22Rv1 (cell line): Measurements from ENCODE around the gene MAD1L1.
"Not testable (repeated sequence)": the region's sequence is repeated elsewhere in the genome, so short reads cannot be mapped to it uniquely, and the experiment has no call there.

Experiments
- H3K27ac ChIP-seq: fragments of 450-650 bp; 2 replicates; pipeline ENCODE4 v1.5.1; 2017
- ZFX ChIP-seq: fragments of 450-650 bp; IDR thresholded peaks from 2 replicates; pipeline ENCODE4 v1.6.1; 2017; ENCODE audit warnings: antibody characterized with exemption, borderline replicate concordance
- TF ChIP-seq, protein P1 (sequence below): fragments of 450-650 bp; IDR thresholded peaks from 2 replicates; pipeline ENCODE4 v1.5.1; 2017; ENCODE audit warnings: mild to moderate bottlenecking

The MAD1L1 gene

DNA sequence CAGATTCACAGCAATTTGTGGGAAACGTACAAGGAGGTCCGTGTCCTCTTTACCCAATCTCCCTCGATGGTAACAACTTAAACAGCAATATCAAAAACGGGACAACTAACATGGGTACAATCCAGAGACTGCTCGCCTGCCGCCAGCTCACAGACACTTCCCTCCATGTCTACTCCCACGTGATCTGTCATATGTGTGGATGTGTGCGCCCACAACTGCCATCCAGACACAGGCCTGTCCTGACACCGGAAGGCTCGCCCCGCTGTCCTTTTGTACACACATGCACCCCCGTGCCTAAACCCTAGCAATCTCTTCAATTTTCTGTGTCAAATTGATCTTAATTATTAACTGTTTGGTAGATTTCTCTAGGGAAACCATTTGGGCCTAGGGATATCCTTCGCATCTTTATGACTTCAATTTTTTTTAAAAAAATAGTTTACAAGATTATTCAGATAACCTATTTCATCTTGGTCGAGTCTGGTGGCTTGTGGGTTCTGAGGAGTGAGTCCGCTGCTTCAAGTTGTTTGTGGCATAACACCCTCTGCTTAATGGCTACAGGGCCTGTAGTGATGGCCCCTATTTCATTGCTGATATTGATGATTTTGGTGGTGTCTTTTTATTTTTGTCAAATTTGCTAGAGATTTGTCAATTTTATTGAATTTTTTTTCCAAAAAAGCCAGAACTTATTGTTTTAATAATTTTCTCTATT, 260.6 kb downstream of the MAD1L1 start:
- H3K27ac ChIP-seq: no peak overlapping the region
- TF ChIP-seq ZFX: no peak
- TF ChIP-seq, protein P1, sequence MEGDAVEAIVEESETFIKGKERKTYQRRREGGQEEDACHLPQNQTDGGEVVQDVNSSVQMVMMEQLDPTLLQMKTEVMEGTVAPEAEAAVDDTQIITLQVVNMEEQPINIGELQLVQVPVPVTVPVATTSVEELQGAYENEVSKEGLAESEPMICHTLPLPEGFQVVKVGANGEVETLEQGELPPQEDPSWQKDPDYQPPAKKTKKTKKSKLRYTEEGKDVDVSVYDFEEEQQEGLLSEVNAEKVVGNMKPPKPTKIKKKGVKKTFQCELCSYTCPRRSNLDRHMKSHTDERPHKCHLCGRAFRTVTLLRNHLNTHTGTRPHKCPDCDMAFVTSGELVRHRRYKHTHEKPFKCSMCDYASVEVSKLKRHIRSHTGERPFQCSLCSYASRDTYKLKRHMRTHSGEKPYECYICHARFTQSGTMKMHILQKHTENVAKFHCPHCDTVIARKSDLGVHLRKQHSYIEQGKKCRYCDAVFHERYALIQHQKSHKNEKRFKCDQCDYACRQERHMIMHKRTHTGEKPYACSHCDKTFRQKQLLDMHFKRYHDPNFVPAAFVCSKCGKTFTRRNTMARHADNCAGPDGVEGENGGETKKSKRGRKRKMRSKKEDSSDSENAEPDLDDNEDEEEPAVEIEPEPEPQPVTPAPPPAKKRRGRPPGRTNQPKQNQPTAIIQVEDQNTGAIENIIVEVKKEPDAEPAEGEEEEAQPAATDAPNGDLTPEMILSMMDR: no peak

DNA sequence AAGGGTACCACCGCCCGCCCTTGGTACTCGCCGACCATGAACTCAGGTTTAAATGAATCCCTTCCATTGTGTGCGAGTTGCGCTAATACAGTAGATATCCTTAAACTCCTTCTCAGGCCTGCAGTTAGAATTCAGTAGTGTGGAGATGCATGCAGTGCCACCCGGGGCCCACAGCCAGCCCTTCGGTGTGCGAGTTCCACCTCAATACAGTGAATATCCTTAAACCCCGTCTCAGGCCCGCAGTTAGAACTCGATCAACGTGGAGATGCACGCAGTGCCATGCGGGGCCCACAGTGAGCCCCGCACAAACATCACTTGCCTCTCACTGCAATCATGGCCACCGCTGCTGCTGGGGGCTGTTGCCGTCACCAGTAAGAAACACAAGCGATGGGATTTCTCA, 261.9 kb downstream of the MAD1L1 start:
- no peak for TF ChIP-seq ZFX
- TF ChIP-seq, protein P1: no peak
- no peak overlapping the region for H3K27ac ChIP-seq

DNA sequence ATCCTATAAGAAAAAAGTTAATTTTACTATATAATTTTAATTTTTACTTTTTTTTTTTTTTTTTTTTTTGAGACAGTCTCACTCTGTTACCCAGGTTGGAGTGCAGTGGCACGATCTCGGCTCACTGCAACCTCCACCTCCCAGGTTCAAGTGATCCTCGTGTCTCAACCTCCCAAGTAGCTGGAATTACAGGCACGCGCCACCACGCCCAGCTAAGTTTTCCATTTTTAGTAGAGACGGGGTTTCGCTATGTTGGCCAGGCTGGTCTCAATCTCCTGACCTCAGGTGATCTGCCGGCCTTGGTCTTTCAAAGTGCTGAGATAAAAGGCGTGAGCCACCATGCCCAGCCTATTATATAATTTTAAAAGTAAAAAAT, 262.5 kb downstream of the MAD1L1 start:
- H3K27ac ChIP-seq: not testable (repeated sequence)

GRCh38 chr7:1969459-1970284, 263.1 kb downstream of the MAD1L1 start:
- TF ChIP-seq ZFX: no peak
- TF ChIP-seq, protein P1: no peak
- no peak overlapping the region for H3K27ac ChIP-seq

GRCh38 chr7:1968397-1969111, 264.2 kb downstream of the MAD1L1 start:
- H3K27ac ChIP-seq: no peak overlapping the region
- TF ChIP-seq, protein P1: no peak
- TF ChIP-seq ZFX: no peak

- TF ChIP-seq ZFX: no peak
- TF ChIP-seq, protein P1: no peak
- no peak overlapping the region for H3K27ac ChIP-seq
Observed at GRCh38 chr7:1967512-1968396, 265.0 kb downstream of the MAD1L1 start.

GRCh38 chr7:1966631-1967200, 266.0 kb downstream of the MAD1L1 start:
- TF ChIP-seq, protein P1: no peak
- no peak for TF ChIP-seq ZFX
- H3K27ac ChIP-seq: no peak overlapping the region
